Stimulated activated naive CD4-positive, alpha-beta T cell (primary cell): Measurements from ENCODE around the gene HOXB9.

Source experiments
- DNase-seq, 6 experiments: peaks; one replicate each; lab custom pipeline; 2025; lab: John Stamatoyannopoulos, UW

HOXB9 gene

DNA sequence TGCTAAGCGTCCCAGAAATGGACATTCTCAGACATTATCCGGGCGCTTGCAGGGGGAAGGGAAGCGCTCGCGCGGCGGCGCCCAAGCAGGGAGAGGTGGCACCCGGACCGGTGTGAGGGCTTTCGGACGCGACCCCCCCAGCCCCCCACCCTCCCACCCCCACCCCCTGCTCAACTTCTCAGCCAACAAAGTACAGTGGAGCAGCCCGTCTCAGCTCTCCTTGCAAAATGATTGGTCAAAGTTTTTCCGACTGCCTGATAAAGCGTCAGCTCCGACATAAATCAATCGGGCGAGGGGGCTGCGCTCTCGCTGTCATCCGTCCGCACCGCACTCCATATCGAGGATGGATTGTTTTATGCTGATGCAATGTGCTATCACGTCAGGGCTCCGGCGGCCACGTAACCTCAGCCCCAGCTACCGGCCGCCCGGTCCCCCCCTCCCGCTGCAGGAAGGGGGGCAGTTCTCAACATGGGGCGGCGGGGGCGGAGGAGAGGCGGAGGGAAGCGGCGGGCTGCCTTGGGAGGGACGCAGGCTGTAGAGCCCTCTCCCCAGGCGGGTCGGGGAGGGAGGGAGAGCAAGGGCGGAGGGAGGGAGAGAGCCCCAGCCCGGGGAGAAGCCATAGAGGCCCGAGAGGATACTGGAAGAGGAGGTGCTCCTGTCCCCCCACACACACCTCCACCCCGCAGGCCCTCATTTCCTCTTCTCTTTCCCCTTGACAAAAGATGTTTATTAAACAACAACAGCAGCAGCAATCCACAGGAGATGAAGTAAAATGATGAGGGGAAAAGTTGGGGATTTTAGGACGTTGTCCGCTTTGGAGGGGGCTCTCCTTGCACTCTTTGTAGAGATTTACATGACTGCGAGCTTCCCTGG, at the start of gene HOXB9:
TSS of gene HOXB9 (minus strand) at position 114 of the 873 bp plus-strand sequence. CDS start at position 25, 89 bp downstream.
- peak in 3 of 6 experiments; percentile 17 to 30 (median 25) for DNase-seq

DNA sequence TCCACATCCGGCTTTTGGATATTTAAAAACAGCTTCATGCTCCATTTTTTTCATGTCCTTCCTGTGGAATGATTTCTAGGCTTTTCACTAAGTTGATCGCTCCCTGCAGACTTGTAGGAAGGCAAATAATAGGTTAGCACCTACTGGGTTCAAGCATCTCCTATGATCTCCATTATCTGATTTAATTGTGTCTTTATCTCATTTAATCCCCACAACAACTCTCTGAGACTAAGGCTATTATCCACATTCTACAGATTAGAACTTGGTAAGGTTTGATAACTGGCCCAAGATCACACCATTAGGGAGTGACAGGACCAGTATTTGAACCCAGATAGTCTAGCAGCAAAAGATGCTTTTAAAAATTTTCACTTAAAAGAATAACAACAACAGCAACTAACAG, 46.2 kb upstream of the HOXB9 start:
- no peak for DNase-seq

GRCh38 chr17:48671697-48672171, 45.6 kb upstream of the HOXB9 start:
- peak; percentile 34 to 65 (median 60) for DNase-seq

DNA sequence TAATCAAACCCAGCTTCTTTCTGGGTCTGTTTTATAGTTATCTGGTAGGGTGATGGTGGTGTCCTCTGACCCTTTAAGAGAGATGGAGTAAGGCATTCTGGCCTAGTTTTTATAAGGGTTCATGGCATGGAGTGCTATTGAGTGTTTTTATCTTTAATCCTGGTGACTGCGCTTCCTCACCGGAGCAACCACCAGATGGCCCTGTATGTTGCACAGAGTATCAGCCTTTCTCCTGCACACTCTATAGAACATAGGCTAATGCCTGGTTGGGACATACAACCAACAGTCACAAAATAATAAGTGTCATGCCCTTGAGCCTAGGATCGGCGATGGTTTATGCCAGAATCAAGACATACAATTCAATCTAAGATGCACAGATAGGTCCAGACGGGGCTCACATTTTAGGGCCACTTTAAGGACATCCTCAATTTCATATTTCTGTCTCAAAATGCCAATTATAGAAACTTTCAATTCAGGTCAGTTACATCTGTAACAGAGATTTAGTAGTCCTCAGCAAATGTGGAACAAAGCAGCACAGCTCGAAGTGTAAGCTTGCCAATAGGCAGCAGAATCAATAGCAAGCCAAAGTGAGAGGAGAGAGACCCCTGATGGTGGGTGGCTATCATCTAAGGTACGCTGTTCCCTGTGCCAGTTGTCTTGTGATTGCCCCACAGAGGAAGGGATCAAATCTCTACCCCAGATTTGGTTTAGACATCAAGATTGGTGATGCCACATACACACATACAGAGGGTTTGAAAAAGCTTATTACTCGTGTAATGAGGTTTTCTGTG, 37.2 kb upstream of the HOXB9 start:
- DNase-seq: no peak

GRCh38 chr17:48655913-48656312, 29.8 kb upstream of the HOXB9 start:
- no peak for DNase-seq

DNA sequence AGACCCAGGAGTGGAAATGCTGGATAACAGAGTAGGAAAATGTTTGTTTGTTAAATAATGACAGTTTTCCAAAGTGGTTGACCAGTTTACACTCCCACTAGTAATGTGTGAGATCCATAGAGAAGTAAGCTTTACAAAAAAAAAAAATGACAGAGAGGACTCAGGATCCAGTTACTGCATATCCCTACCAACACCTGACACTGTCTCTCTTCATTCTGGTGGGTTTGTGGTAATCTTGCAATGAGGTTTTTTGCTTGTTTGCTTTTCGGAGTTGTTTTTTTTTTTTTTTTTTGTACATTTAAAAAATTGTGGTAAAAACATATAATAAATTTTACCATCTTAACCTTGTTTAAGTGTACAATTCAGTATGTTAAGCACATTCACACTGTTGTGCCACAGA, 23.6 kb upstream of the HOXB9 start:
- DNase-seq: no peak

DNA sequence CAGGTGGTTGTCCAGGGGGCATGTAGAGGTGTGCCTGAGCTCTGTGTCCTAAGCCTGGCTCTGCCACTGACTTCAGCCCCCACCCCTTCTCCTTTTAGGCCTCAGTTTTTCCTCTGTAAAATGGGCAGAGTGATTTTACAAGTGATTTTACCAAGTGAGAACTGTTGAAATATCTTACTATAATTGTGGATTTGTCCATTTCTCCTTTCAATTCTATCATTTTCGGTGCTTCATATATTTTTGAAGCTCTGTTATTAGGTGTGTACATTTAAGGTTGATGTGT, 21.7 kb upstream of the HOXB9 start:
- DNase-seq: no peak

- no peak for DNase-seq
Observed at GRCh38 chr17:48647103-48647962, 21.2 kb upstream of the HOXB9 start.

DNA sequence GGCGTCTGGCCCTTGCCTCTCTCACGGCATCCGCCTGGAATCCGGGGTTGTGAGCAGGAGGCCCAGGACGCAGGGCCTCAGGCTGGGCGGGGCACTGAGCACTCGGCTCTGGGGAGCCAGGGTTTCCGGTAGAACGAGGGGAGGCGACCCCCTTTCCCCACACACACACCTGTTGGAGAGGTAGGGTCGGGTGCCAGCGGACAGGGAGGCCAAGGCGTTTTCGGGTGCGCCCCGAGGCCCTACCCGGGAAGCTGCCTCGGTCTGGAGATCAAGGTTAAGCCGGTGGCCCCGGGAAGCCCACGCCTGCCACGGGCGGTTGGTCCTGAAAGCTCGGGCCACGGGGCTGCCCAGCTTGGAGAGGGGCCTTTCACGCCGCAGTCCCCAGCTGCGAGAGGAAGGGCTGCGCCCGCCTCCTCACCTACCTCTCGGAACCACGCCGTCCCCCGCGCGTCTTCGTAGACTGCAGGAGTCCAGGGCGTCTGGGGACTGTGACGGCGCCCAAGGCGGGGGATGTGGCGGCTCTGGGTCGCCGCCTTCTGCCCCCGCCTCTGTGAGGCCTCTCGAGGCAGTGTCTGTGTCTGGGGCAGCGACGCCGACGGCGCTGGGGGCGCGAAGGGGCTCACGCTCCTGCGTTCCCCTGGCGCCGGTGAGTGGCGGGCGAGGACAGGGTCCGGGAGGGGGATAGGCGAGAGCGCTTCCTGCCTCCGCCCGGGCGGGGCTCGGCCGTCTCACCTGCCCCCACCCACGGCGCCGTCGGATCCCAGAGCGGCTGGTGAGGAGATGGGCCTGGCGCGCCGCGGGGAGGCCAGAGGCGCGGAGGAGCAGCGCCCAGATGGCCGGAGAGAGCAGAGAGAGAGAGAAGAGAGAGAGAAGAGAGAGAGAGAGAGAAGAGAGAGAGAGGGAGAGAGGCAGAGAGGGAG, 20.3 kb upstream of the HOXB9 start:
- DNase-seq: peak in 2 of 6 experiments; percentile 9 to 18

- no peak for DNase-seq
Observed at GRCh38 chr17:48645639-48646182, 19.6 kb upstream of the HOXB9 start.

GRCh38 chr17:48644910-48645557, 18.9 kb upstream of the HOXB9 start:
- no peak for DNase-seq

GRCh38 chr17:48644159-48644558, 18.0 kb upstream of the HOXB9 start:
- no peak for DNase-seq

GRCh38 chr17:48643697-48644012, 17.5 kb upstream of the HOXB9 start:
- DNase-seq: no peak

DNA sequence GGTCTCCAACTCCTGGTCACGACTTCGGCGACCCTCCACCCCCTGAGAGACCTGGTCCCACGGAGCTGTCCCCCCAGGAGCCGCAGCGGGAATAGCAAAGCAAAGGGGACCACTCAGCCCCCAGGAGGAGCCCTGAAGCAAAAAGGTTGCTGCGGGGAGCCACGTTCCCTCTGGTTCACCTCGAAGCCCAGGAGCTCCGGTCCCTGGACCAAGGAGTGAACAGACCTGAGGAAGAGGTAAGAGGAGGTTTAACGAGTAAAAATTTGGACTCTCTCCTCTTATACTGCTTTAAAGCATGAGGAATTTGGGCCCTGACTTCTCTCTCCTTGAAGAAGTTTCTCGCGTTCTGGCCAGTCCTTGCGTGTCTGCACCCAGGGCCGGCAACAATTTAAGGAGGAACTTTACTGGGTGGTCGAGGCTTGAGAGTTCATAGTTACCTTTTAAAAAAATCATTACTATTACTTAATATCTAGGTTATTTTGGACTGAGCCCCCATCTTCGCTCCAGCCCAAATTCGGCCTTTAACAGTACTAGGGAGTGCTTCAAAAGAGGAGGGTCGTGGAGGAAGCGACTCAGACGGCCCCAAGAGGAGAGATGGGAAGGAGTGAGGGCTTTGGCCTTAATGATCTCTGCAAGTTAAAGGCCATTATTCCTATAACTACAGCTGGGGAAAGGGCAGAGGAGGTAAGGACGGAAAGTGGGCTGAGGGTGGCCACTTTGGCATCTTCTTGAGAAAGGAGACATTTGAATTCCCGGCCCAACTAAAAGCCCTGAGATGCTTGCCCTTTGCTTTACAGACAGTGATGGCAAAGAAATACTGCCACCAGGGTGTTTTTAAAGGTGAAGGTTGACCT, 16.9 kb upstream of the HOXB9 start:
- no peak for DNase-seq

DNA sequence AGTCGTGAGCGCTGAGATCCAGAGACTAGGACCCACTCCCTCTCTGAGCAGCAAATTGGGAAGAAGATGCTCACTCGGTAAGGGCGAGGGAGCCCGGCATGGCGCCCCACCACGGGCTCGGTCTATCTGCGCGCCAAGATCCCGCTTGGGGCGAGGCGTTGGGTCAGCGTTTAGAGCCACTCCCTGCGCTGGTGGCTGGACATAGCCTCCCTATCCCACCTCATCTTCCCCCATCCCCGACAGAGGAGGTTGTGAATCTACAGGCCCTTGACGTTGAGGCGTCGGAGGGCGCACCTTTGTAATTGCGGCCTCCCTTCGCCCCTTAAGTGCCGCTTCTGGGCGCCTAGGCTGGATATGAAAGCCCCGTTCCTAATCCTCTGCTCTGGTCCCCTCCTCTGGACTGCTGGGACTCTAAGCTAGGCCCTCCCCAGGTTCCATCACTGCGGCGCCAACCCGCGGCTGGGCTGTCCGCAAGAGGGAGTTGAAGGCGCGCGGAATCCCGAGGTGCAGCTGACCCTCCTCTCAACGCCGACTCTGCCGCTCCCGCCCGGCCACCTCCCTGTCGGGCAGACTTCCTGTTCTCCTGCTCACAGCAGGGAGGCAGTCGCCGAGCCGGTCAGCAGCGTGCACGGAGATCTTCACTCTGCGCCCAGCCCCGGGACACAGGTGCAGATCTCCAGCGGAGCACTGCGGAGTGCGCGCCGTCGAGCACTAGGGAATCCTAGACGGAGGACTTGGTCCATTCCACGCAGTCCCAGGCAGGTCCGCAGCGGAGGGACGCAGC, 16.1 kb upstream of the HOXB9 start:
- no peak for DNase-seq

- DNase-seq: no peak
Observed at GRCh38 chr17:48641541-48642058, 15.4 kb upstream of the HOXB9 start.

DNA sequence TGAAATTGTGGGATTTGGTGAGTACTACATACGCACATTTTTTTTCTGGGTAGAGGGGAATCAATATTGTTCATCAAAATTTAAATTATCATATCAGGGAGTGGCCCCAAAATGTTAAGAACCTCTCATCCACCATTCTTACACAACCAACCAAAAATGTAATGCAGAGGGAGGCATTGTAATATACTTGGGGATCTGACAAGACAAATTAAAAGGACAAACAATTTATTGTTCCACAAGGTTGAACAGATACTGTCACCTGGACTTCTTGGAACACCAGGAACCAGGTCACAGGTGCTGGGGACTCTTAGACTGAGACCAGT, 14.7 kb upstream of the HOXB9 start:
- DNase-seq: no peak

- no peak for DNase-seq
Observed at GRCh38 chr17:48639982-48640857, 14.1 kb upstream of the HOXB9 start.
